GM12875 (cell line): ENCODE data around the gene FRYL.

Experiments used
- H3K4me3 ChIP-seq: one replicate; pipeline ENCODE4 v1.5.1; 2011; ENCODE audit warnings: low read depth, low read length, control low read depth
- CTCF ChIP-seq: IDR thresholded peaks from 2 replicates; pipeline ENCODE4 v1.5.1; 2011; ENCODE audit warnings: low read depth, mild to moderate bottlenecking, control low read depth, inconsistent platforms, low read length, moderate library complexity, borderline replicate concordance; ENCODE audit not compliant: insufficient read depth

The FRYL gene

GRCh38 chr4:48602222-48602621 is 177.9 kb downstream of the FRYL start:
- TF ChIP-seq CTCF, result no peak
- no peak overlapping the region for H3K4me3 ChIP-seq

- no peak for TF ChIP-seq CTCF
- no peak overlapping the region for H3K4me3 ChIP-seq
These were observed 183.7 kb downstream of the FRYL start for GRCh38 chr4:48596336-48596735.

- TF ChIP-seq CTCF, result no peak
- no peak overlapping the region for H3K4me3 ChIP-seq
These were observed 185.9 kb downstream of the FRYL start for GRCh38 chr4:48594180-48594579.

- no peak overlapping the region for H3K4me3 ChIP-seq
- no peak for TF ChIP-seq CTCF
These were observed 188.7 kb downstream of the FRYL start for GRCh38 chr4:48591372-48591771.

GRCh38 chr4:48590884-48591283 is 189.2 kb downstream of the FRYL start:
- TF ChIP-seq CTCF, result no peak
- no peak overlapping the region for H3K4me3 ChIP-seq

GRCh38 chr4:48589098-48589445 is 191.0 kb downstream of the FRYL start:
- H3K4me3 ChIP-seq, result no peak overlapping the region
- no peak for TF ChIP-seq CTCF

- no peak for TF ChIP-seq CTCF
These were observed 191.6 kb downstream of the FRYL start for GRCh38 chr4:48588230-48589097.

More at GRCh38 chr4:48588230-48589097, 191.6 kb downstream of the FRYL start:
- H3K4me3 ChIP-seq, result no peak overlapping the region
